NCI-H1436 treated with DMSO at 0.1 percent for 48 hours (cell line): ENCODE data around the gene FCGR3A.

Source experiments
- DNase-seq: peaks from one replicate; lab custom pipeline; 2025; lab: John Stamatoyannopoulos, UW

FCGR3A gene

DNA sequence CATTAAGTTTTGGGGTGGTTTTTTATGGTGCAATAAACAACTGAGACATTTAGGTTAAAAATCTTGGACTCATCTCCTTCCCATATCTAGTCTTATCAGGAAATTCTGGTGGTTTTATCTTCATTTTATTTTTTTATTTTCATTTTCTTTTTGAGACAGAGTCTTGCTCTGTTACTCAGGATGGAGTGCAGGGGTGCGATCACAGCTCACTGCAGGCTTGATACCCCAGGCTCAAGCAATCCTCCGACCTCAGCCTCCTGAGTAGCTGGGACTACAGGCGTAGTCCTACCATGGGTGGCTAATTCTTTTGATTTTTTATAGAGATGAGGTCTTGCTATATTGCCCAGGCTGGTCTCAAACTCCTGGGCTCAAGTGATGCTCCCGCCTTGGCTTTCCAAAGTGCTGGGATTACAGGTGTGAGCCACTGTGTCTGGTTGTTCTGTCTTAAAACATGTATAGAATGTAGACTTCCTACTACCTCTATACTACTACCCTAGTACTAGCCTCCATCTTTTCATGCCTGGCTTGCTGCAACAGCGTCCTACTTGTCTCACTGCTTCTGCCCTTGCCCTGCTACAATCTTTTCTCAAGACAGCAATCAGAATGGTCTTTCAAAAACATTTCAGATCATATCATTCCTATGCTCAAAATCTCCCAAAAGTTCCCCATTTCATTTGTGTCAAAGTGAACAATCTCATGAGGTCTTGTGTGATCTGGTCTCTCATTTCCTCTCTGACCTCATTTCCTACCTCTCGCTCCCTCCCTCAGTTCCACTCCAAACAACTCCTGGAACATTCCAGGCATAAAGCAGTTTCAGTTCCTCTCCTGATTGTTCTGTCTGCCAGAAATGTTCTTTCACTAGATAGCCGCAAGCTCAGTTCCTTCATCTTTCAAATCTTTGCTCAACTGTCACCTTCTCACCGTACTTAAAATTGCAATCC lies 50.2 kb downstream of the FCGR3A start:
- no peak for DNase-seq

DNA sequence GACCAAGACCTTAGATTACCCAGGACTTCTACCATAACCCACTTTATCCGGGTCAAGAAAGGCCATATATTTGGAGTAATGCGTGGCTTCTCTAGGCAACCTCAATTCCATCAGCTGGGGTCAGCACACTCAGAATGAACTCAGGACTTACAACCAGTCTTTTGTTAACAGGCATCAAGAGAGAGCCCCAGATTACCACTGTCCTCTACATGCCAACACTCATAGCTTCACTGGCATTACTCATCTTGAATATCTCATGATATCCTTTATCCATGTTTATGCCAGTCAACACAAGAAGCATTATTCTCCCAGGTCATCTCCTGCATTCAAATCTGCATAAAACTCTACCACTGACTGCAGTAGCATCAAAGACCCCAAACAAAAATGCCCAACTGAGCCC lies 51.0 kb downstream of the FCGR3A start:
- no peak for DNase-seq

DNA sequence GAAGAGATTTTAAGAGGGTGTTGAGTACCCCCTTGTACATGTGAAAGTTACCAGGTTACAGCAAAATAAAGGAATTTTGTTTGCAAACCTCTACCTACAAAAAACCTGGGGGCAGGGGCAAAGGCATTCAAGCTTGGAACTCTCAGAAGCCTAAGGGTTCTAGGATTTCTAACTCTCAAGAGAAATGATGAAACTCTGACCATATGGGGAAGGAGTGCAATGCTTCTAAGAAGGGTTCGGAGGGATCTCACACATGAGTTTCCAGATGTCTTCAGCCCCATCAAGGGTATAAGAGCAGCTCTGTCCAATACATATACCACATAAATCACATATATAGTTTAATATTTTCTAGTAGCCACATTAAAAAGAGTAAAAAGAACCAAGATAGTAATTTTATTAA lies 51.7 kb downstream of the FCGR3A start:
- no peak for DNase-seq

DNA sequence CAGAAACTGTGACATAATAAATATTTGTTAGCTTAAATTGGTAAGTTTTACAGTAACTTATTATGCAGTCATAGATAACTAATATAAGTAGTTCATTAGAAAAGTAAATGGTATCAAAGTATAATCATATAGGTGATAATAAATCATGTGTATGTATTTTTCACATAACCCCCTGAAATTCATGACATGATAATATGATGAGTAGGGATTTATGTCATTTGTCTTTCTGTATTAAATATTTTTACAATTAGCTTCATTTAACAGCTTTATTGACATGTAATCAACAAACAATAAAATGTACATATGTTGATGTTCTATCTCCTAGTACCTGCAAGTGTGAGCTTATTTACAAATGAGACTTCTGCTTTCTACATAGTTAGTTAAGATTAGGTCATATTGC lies 54.1 kb downstream of the FCGR3A start:
- DNase-seq: no peak

DNA sequence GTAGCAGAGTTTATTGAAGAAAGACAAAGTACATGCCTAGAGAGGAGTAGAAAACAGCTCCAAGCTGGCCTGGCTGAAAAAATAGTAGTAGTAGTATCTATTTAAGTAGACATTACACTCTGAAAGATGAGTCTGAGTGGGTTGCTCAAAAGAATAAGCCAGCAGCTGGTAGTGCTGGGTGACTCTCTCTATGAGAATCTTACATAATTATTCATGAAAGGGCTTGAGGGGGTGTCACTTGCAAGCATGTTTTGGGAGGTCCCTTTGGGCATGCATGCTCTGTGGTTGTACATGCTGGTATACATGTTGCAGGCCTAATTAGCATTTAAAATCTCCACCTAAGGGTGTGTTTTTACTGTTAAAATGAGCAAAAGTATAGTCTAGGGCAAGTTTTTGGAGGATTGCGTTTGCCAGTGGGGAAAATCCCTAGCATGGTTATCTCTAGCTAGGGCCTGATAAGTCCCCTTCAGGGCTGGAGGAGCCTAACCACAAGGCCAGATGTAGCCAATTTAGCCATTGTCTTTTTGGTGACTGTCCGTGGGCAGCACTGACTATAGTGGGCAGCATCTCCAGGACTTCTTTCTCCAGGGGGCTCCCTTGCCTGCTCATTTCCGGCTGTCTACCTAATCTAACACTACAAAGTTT lies 55.4 kb downstream of the FCGR3A start:
- no peak for DNase-seq

DNA sequence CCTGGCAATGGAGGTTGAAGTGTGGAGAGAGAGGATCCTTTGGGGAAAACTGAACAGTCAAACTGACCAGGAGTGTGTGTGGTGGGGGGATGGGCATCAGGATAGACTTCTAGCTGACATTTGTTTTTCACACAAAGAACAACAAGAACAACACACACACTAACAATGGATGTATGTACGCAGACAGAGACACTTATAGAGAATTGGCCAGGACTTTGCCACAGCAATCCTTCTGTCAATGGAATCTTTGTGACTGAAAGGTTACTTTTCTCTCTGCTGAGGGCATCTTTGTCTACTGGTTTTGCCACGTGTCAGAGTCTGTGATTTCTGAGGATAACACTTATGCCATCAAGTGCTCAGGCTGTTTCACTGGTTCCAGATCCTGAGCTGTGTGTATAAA lies 56.8 kb downstream of the FCGR3A start:
- DNase-seq: no peak
